AG09309 (cell line): Measurements from ENCODE around the gene ARID5B.

Experiments used
- DNase-seq: peaks from one replicate; pipeline ENCODE4 v3.0.0-alpha.2; 2010; ENCODE audit warnings: low read depth
- H3K4me3 ChIP-seq: 2 replicates; pipeline ENCODE4 v1.5.1; 2011; ENCODE audit warnings: mild to moderate bottlenecking, low read depth, low read length, moderate library complexity; ENCODE audit not compliant: control insufficient read depth
- TF ChIP-seq, protein P1 (sequence below): IDR thresholded peaks from 2 replicates; pipeline ENCODE4 v1.5.1; 2011; ENCODE audit warnings: mild to moderate bottlenecking, low read depth, low read length, inconsistent platforms; ENCODE audit not compliant: insufficient read depth, control insufficient read depth; ENCODE audit errors: missing control alignments

The ARID5B gene

DNA sequence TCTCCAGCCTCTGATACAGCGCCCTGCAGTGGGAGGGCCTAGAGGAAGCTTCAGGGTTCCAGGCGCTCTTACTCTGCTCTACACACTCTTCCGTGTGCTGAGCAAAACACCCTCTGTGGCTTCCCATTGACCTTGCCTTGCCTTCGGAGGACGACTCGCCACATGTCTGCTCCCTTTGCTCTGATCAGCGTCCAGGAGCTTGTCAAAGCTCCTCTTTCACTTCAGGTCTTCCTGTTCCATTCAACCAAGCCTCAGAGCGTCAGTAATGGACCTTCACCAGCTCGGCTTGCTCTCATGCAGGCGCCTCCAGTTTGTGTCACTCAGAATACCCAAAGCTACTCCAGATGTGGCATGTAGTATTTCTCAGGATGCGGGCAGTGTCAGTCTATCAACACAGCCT is 173.9 kb downstream of the ARID5B start:
- DNase-seq = no peak
- TF ChIP-seq, protein P1, sequence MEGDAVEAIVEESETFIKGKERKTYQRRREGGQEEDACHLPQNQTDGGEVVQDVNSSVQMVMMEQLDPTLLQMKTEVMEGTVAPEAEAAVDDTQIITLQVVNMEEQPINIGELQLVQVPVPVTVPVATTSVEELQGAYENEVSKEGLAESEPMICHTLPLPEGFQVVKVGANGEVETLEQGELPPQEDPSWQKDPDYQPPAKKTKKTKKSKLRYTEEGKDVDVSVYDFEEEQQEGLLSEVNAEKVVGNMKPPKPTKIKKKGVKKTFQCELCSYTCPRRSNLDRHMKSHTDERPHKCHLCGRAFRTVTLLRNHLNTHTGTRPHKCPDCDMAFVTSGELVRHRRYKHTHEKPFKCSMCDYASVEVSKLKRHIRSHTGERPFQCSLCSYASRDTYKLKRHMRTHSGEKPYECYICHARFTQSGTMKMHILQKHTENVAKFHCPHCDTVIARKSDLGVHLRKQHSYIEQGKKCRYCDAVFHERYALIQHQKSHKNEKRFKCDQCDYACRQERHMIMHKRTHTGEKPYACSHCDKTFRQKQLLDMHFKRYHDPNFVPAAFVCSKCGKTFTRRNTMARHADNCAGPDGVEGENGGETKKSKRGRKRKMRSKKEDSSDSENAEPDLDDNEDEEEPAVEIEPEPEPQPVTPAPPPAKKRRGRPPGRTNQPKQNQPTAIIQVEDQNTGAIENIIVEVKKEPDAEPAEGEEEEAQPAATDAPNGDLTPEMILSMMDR = no peak
- H3K4me3 ChIP-seq = no peak overlapping the region

DNA sequence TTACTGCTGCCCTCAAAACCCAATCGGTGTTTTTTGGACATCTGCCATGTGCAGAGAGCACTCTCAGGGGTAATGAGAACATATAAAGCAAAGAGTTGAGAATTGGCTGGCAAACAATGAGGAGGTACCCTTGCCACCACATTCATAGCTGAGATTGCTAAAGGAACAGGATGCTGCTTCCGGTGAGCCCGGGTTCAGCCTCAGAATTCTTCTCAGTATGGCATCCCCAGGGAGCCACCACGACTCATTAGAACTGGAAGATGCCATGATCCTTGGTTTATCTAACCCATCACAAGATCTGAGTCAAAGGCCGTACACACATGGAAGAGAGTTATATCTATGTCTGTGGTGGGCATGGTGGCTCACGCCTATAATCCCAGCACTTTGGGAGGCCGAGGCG is 174.4 kb downstream of the ARID5B start:
- no peak for DNase-seq
- TF ChIP-seq, protein P1 = no peak
- no peak overlapping the region for H3K4me3 ChIP-seq

DNA sequence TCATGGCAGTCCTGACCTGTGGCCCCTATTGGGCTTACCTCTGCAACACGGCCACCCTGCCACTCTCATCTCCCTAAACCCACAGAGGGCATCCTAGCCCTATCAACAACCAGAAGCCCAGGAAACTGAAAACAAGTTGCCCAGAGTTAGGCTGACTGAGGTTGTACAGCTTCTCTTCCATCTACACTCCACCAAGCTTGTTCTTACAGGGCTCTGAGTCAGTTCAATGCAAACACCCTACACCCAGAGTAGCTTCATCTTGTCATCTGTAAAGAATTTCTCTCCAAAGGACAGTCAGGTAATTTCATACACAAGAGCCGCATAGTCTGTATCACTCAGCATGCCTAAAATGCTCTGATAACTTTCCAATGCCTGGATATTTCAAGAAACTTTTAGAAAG is 175.4 kb downstream of the ARID5B start:
- DNase-seq = no peak
- no peak overlapping the region for H3K4me3 ChIP-seq
- TF ChIP-seq, protein P1 = no peak

DNA sequence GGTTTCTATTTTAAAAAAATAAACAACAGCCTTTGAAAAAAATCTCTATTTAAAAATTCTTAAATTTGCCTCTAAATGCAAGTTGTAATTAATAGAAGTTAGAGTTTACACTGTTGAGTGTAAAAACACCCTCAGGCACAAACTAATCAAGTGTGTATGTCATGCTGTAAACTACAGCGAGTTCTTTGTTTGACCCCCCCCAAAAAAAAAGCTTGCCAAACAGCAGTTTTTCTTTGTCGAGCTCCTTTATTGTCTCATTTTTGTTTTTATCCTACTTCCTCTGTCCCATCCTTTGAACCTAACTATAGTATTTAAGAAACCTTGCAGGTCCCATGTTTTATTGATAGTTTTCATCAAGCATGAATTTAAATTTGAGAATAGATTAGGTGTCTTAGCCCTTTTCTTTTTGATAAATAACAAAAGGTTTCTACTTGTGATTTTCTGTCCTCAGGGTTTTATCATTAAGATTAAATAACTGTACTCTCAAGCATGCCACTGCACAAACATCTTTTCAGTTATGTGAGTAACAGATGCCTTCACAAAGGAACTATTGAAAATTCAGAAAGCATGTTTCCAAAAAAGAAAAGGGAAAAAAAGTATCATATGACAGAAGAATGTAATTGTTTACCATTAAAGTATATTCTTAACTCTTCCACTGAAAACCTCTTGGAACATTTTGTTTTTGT is 176.0 kb downstream of the ARID5B start:
- TF ChIP-seq, protein P1 = no peak
- no peak for DNase-seq
- no peak overlapping the region for H3K4me3 ChIP-seq

DNA sequence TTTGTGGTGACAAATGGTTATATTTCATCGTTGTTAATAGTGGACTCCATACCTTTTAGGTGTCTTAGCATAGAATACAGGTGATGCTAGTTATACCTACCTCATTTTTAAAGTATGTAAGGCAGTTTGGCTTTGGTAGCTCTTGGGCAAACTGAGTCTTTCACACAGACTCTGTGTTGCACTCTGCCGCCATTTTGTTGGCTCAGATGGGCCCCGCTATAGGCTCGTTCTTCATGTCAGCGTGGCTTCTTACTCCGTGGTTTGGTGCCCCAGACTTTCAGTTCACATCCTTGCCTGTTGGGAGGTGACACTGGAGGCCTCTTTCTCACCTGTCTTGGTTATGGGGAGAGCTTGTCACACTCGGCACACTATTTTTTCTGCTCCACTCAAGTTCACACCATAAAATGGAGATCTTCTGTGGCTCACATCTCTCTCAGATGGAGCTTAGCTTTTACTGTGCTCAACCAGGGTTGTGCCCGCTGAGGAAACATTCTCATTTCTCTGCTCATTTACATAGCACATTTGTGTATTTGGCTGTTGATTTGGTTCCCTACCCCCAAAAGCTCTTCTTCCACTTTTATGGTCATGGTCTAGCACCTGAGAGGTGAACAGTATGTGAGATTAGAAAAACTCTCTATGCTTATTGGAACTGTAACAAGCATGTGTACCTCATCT is 178.5 kb downstream of the ARID5B start:
- no peak for DNase-seq
- H3K4me3 ChIP-seq = no peak overlapping the region
- TF ChIP-seq, protein P1 = no peak

DNA sequence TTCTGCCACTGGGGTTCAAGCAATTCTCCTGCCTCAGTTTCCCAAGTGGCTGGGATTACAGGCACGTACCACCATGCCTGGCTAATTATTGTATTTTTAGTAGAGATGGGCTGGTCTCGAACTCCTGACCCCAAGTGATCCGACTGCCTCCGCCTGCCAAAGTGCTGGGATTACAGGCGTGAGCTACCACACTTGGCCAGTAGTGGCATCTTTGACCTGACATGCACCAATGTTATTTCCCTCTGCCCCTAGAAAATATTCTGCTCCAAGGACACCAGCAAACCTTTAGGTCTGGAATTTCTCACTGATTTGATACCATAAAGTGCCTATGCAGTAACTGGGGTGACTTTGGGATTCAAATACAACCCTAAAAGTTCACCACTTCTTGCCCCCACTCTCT is 179.4 kb downstream of the ARID5B start:
- DNase-seq = no peak
- no peak overlapping the region for H3K4me3 ChIP-seq
- TF ChIP-seq, protein P1 = no peak
